Pancreas (tissue), 10 donors: Measurements from ENCODE around the gene DUSP7. TPM values are rescaled to one million over a fixed set of nuclear protein-coding genes. Genes with fewer than 3 reads are reported as not detected.

Source experiments
- ATAC-seq, 4 donors: fragments of 200-7000 bp; cut with Tn5 transposase; one replicate each; pipeline versions ENCODE4 v1.8.0 to v1.9.1; 2020; ENCODE audit warnings: mild to moderate bottlenecking in 4 of 4, moderate library complexity in 4 of 4
- DNase-seq, 6 donors: peaks; one replicate each; pipeline ENCODE4 v3.0.0-alpha.2; 2020
- FAIRE-seq: peaks from 2 replicates; lab custom pipeline; 2012; peaks lifted over from hg19 to GRCh38; lab: Jason Lieb, UNC
- H3K27ac ChIP-seq, 4 donors: fragments of 200-600 bp; sonication (generic); 1 replicate in 3 of 4; 2 replicates in 1 of 4; pipeline versions ENCODE4 v1.5.0 to v1.8.0; 2020
- H3K27me3 ChIP-seq, 4 donors: fragments of 200-600 bp; one replicate each; pipeline ENCODE4 v1.8.0; 2021
- H3K36me3 ChIP-seq, 3 donors: fragments of 200-600 bp; sonication (generic) in 1 of 3; one replicate each; pipeline versions ENCODE4 v1.5.0 to v1.8.0; 2020 to 2021
- H3K4me1 ChIP-seq, 3 donors: fragments of 200-600 bp; one replicate each; pipeline ENCODE4 v1.8.0; 2021
- H3K4me3 ChIP-seq, 4 donors: fragments of 200-600 bp; sonication (generic) in 2 of 4; one replicate each; pipeline versions ENCODE4 v1.5.0 to v1.8.0; 2020 to 2021
- H3K9me3 ChIP-seq, 4 donors: fragments of 200-600 bp; one replicate each; pipeline ENCODE4 v1.8.0; 2021
- CTCF ChIP-seq, 4 donors: fragments of 200-600 bp; sonication (generic) in 3 of 4; IDR thresholded peaks; one replicate each; pipeline versions ENCODE4 v1.5.0 to v1.8.0; 2021; ENCODE audit warnings: antibody characterized with exemption in 4 of 4
- WGBS, 2 donors: extraction: QIAGEN DNeasy Blood & Tissue Kit; methylation state at CpG; one replicate each; pipeline ENCODE4 v1.1.7; 2013; 5-methylcytosine and 5-hydroxymethylcytosine counted together
- intact Hi-C, 3 donors: fragments of 100-400 bp; cut with DNase I; formaldehyde crosslinking; loops; one replicate each; pipeline versions ENCODE4 v1.11.1 to v1.14.2; 2022
- polyA plus RNA-seq, 2 donors: library from polyadenylated mRNA; stranded (reverse); fragments of 200-250 nt; gene quantifications; one replicate each; pipeline ENCODE4 v1.2.3, GENCODE V29; 2013
- total RNA-seq, 6 donors: library from RNA; stranded (reverse); fragmentation: NEBNext Ultra II Directional in 4 of 6; extraction: Animal tissue kit (Norgen Biotek cat#: 25700) in 4 of 6; gene quantifications; one replicate each; pipeline versions ENCODE4 v1.2.1 to v1.2.4, GENCODE V29; 2021 to 2023
- donor health status: healthy with polysubstance abuse.
- donor health status: DM: no; HTN: no; CAD: no; lungs with moderate emphysema.
- donor health status: DM: no; HTN: no; CAD: no.
- donor health status: control.
- donor health status: control.
- donor health status: Bipolar disorder and iron deficiency.
- donor health status: DM: yes; HTN: yes; CAD: no.
- donor health status: DM: no; HTN: no; CAD: no.
- donor health status: DM: no; HTN: no; CAD: no.
- donor health status: DM: yes; HTN: yes; CAD: no.

Gene DUSP7
- total and polyA plus RNA-seq, 8 donors: 2.6 to 7.6 (median 4.6) TPM

DNA sequence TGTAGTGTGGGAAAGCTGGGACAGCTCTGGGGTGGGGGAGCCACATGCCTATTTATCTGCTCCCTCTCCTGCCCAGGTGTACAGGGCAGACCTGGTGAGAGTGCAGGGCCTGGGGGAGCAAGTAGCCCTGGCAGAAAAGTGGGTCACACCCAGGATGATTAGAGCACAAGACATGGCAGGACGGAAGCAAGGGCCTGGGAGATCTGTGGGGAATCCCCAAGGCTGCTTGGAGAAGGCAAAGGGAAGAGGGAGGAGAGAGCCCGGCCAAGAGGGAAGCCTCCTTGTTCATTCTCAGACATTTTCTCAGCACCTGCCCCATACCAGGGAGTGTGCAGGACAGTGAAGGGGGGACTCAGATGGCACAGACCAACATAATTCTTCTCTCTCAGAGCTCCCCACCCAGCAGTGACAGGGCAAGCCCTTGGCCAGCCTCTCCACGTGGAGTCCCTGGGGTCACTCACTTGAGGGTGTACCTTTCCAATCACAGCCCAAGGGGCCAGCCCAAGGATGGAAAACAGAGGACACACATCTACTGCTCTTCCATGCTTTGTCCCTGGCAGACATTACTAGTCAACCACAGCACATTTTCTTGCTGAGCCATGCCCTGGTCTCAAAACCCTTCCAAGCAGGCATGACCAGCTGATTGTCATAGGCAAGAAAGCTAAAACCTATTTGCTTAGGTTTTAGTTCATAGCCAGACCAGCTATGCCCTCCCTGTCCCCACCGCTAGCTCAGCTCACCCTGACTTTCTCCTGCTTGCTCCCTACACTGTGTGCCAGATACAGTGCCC, 4.9 kb upstream of the DUSP7 start:
- ATAC-seq (no peak), DNase-seq (no peak), FAIRE-seq (no peak)
- Histone ChIP-seq H3K4me3 (no peak overlapping the region), H3K9me3 (no peaks in the 10 kb centered on the region), H3K36me3 (no peaks in the 10 kb centered on the region), H3K27ac (no peak overlapping the region), H3K27me3 (no peaks in the 10 kb centered on the region), H3K4me1 (no peaks in the 10 kb centered on the region)
- intact Hi-C loops: no loop called here
- no peak for TF ChIP-seq CTCF (IDR thresholded peaks at IDR 0.05)
- WGBS, 2 donors: 83 to 94% methylated on average over 4 of the region's 4 CpGs

DNA sequence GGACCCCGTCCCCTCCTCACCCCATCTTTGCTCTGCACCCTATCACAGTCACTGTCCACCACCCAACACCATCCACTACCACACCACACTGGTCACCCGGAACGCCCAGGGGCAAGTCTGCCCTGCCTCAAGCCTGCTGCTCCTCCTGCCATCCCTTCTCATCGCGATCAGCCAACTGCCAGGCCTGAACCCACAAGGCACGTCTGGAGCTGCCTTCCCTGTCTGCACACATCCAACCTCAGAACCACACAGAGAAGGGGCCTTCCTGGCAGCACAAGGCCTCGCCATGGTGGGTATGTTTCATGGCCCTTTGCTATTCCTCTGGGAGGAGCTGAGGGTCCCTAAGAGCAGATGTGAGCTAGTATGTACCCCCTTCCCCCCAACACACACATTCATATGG, 3.4 kb upstream of the DUSP7 start:
- no peak overlapping the region for H3K4me3 ChIP-seq
- no peaks in the 10 kb centered on the region for H3K36me3 ChIP-seq
- intact Hi-C loops: no loop called here
- DNase-seq (no peak), ATAC-seq (no peak), FAIRE-seq (no peak)
- H3K9me3 ChIP-seq: no peaks in the 10 kb centered on the region
- WGBS, 2 donors: 80 to 82% methylated on average over 7 of the region's 7 CpGs
- no peaks in the 10 kb centered on the region for H3K27me3 ChIP-seq
- H3K4me1 ChIP-seq: peaks cover 0 to 6% (median 0%) of the 10 kb centered on the region in 3 donors
- TF ChIP-seq CTCF (IDR thresholded peaks at IDR 0.05): no peak
- no peak overlapping the region for H3K27ac ChIP-seq

DNA sequence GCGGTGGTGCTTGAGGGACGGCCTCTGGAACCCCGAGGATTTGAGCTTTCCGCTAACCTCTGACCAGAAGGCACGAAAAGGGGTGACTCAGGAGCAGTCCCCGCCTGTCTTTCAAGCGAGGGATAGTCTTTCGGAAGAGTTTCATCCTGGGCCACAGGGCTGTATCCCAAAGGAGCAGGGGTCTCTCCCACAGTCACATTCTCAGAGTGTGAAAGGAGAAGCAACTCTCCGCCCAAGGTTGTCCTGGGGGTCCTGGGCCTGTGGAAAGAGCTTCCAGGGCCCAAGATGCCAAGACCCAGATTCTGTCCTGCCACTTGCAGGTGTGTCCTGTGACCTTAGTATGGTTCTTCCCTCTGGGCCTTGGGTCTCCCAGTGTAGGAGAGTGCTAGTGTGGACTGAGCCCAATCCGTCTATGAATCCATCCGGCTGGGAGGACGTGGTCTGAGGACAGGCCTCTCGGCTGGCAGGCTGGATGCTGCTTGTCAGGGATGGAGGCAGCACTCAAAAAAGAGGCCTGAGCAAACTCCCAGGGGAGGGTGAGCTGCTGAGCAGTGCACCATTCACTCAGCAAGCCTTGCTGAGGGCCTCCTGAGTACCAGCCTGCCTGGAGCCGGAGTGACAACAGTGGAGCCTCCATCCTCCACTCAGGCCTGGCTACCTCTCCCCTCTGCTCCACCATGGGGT, 1.6 kb upstream of the DUSP7 start:
- peaks cover 0 to 11% (median 0%) of the 10 kb centered on the region in 3 donors for H3K4me1 ChIP-seq
- no peak for FAIRE-seq
- DNase-seq: no peak
- H3K9me3 ChIP-seq: no peaks in the 10 kb centered on the region
- no peak for TF ChIP-seq CTCF (IDR thresholded peaks at IDR 0.05)
- WGBS, 2 donors: 54 to 64% methylated on average over 14 of the region's 14 CpGs
- ATAC-seq: no peak
- H3K27me3 ChIP-seq: no peaks in the 10 kb centered on the region
- no peaks in the 10 kb centered on the region for H3K36me3 ChIP-seq
- H3K4me3 ChIP-seq: peak overlapping the region; percentile 5 to 77 (median 19)
- intact Hi-C loops: no loop called here
- H3K27ac ChIP-seq: peak overlapping the region in 3 of 4 donors; percentile 53 to 59 (median 57)

DNA sequence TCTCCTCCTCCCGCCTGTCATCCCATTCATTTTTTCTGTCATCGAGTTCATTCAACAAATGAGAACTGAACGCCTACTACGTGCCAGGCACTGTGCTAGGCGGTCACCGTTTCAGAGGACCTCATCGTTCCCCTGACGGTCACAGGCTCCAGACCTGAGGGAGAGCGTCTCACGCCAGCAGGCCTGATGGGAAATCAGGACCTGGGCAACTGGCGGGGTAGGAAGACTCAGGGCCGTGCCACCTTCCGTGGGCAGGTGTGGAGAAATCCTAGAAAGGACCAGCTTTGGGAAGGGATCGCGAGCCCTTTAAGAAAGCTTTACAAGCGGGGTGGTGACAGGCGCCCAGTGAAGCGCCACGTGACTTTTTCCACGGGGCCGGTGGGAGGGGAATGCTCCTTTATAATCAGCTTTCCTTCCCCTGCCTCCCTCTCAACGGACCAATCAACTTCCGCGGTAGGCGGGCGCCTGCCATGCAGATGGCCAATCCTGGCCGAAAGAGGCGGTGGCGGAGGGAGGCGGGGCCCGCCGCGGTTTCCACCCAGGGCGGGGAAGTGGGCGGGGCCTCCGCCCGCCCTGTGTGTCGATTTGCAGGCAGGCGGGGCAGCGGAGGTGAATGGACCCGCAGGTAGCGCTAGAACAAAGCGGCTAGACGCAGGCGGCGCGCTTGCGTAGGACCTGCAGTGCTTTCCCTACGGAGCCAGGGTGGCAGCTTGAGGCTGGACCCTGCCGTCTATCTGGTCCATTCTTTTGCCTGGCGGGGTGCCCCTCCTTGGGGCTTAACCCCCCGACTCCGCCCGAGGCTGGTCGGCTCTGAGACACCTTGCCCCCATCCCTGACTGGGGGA, 819 bp upstream of the DUSP7 start:
- WGBS, 2 donors: 1% methylated on average over 53 to 55 of the region's 55 CpGs
- Histone ChIP-seq H3K4me1 (peaks cover 0 to 16% (median 2%) of the 10 kb centered on the region in 3 donors), H3K4me3 (peak overlapping the region; percentile 18 to 77 (median 56)), H3K9me3 (no peaks in the 10 kb centered on the region), H3K27ac (peak overlapping the region; percentile 70 to 90 (median 84)), H3K36me3 (no peaks in the 10 kb centered on the region), H3K27me3 (no peaks in the 10 kb centered on the region)
- no peak for TF ChIP-seq CTCF (IDR thresholded peaks at IDR 0.05)
- FAIRE-seq: peak; percentile 93
- intact Hi-C loops: no loop called here
- ATAC-seq: peak; percentile 91 to 95 (median 93)
- DNase-seq: peak; percentile 99 to 100 (median 100)
